Progenitor cell of endocrine pancreas (in vitro differentiated cells): ENCODE data around the gene CENPP. TPM values are rescaled to one million over a fixed set of nuclear protein-coding genes. Genes with fewer than 3 reads are reported as not detected.

Experiments used
- DNase-seq: peaks from one replicate; pipeline ENCODE4 v3.0.0; 2021; ENCODE audit warnings: low spot score; ENCODE audit not compliant: unreplicated experiment
- H3K27ac Mint-ChIP-seq: 2 replicates; pipeline ENCODE4 v1.8.0; 2021; ENCODE audit warnings: mild to moderate bottlenecking, moderate library complexity, mixed read lengths
- H3K27me3 Mint-ChIP-seq: 2 replicates; pipeline ENCODE4 v1.8.0; 2021; ENCODE audit warnings: mixed read lengths
- H3K36me3 Mint-ChIP-seq: 2 replicates; pipeline ENCODE4 v1.8.0; 2022; ENCODE audit warnings: mixed read lengths; ENCODE audit not compliant: insufficient read depth
- H3K4me1 Mint-ChIP-seq: 2 replicates; pipeline ENCODE4 v1.8.0; 2021; ENCODE audit warnings: low read depth, mixed read lengths
- H3K4me3 Mint-ChIP-seq: 2 replicates; pipeline ENCODE4 v1.8.0; 2021; ENCODE audit warnings: low read depth, mild to moderate bottlenecking, moderate library complexity, mixed read lengths
- H3K9me3 Mint-ChIP-seq: 2 replicates; pipeline ENCODE4 v1.8.0; 2021; ENCODE audit warnings: low read depth, mixed read lengths
- CTCF ChIP-seq: fragments of 200-600 bp; sonication (generic); IDR thresholded peaks from one replicate; pipeline ENCODE4 v1.5.0; 2021; ENCODE audit warnings: antibody characterized with exemption, mild to moderate bottlenecking; ENCODE audit not compliant: unreplicated experiment
- total RNA-seq: library from RNA; stranded (reverse); gene quantifications from 2 replicates; pipeline ENCODE4 v1.2.1, GENCODE V29; 2021

The CENPP gene
- total RNA-seq, 1 donor from 2014 or later = 5.0 TPM

GRCh38 chr9:92342825-92343488 lies 17.2 kb downstream of the CENPP start:
- DNase-seq = no peak
- Mint-ChIP-seq H3K27me3 (no peaks in the 10 kb centered on the region), H3K27ac (no peak overlapping the region), H3K9me3 (peaks cover 4% of the 10 kb centered on the region), H3K36me3 (peaks cover 7% of the 10 kb centered on the region), H3K4me1 (no peaks in the 10 kb centered on the region), H3K4me3 (no peak overlapping the region)
- no peak for TF ChIP-seq CTCF

- no peak overlapping the region for H3K4me3 Mint-ChIP-seq
- no peak for DNase-seq
- peaks cover 4% of the 10 kb centered on the region for H3K9me3 Mint-ChIP-seq
- peaks cover 4% of the 10 kb centered on the region for H3K36me3 Mint-ChIP-seq
- H3K27ac Mint-ChIP-seq = no peak overlapping the region
- no peak for TF ChIP-seq CTCF
- no peaks in the 10 kb centered on the region for H3K27me3 Mint-ChIP-seq
- no peaks in the 10 kb centered on the region for H3K4me1 Mint-ChIP-seq
Measured at GRCh38 chr9:92345582-92345981, 19.8 kb downstream of the CENPP start.

GRCh38 chr9:92349771-92350739 lies 24.3 kb downstream of the CENPP start:
- H3K36me3 Mint-ChIP-seq = peaks cover 12% of the 10 kb centered on the region
- no peak overlapping the region for H3K27ac Mint-ChIP-seq
- H3K4me3 Mint-ChIP-seq = no peak overlapping the region
- no peaks in the 10 kb centered on the region for H3K4me1 Mint-ChIP-seq
- peaks cover 13% of the 10 kb centered on the region for H3K9me3 Mint-ChIP-seq
- TF ChIP-seq CTCF = no peak
- no peaks in the 10 kb centered on the region for H3K27me3 Mint-ChIP-seq
- no peak for DNase-seq

- TF ChIP-seq CTCF = no peak
- no peak overlapping the region for H3K4me3 Mint-ChIP-seq
Measured at GRCh38 chr9:92350740-92351133, 25.0 kb downstream of the CENPP start.

GRCh38 chr9:92353051-92353450 lies 27.3 kb downstream of the CENPP start:
- no peak for TF ChIP-seq CTCF
- no peaks in the 10 kb centered on the region for H3K27me3 Mint-ChIP-seq
- DNase-seq = no peak
- peaks cover 22% of the 10 kb centered on the region for H3K36me3 Mint-ChIP-seq
- no peak overlapping the region for H3K4me3 Mint-ChIP-seq
- H3K27ac Mint-ChIP-seq = no peak overlapping the region
- no peaks in the 10 kb centered on the region for H3K4me1 Mint-ChIP-seq
- peaks cover 27% of the 10 kb centered on the region for H3K9me3 Mint-ChIP-seq

More at GRCh38 chr9:92350740-92351133, 25.0 kb downstream of the CENPP start:
- H3K27me3 Mint-ChIP-seq = no peaks in the 10 kb centered on the region
- peaks cover 12% of the 10 kb centered on the region for H3K36me3 Mint-ChIP-seq
- H3K27ac Mint-ChIP-seq = no peak overlapping the region
- H3K9me3 Mint-ChIP-seq = peaks cover 17% of the 10 kb centered on the region
- DNase-seq = no peak
- H3K4me1 Mint-ChIP-seq = no peaks in the 10 kb centered on the region
